NCI-H187 treated with DMSO at 0.1 percent for 48 hours (cell line): ENCODE measurements around the gene S100A16.

Experiments used
- DNase-seq: peaks from one replicate; lab custom pipeline; 2025; lab: John Stamatoyannopoulos, UW

The S100A16 gene

DNA sequence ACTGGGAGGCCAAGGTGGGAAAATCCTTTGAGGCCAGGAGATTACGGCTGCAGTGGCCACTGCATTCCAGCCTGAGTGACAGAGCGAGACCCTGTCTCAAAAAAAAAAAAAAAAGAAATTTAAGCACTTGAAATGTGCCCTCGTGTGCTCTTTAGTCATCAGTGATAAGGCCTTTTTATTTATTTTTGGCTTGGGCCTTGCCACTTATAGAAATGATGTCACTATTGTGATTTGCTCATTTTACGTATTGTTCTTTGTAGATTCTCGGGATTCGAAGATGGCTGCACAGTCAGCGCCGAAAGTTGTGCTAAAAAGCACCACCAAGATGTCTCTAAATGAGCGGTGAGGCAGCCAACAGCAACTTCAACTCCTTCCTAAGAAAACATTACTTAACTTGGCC, 23.4 kb upstream of the S100A16 start:
- no peak for DNase-seq

DNA sequence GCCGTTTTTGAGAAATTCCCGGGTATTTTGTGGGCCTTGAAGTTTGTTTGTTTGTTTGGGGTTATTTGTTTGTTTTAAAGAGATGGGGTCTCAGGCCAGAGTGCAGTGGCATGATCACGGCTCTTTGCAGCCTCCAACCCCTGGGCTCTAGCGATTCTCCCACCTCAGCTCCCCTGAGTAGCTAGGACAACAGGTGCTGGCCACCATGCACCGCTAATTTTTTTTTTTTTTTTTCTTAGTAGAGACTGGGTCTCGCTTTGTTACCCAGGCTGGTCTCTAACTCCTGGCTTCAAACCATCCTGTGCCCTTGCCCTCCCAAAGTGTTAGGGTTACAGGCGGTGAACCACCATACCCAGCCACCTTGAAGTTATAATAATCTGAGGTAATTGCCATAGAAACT, 22.9 kb upstream of the S100A16 start:
- no peak for DNase-seq

DNA sequence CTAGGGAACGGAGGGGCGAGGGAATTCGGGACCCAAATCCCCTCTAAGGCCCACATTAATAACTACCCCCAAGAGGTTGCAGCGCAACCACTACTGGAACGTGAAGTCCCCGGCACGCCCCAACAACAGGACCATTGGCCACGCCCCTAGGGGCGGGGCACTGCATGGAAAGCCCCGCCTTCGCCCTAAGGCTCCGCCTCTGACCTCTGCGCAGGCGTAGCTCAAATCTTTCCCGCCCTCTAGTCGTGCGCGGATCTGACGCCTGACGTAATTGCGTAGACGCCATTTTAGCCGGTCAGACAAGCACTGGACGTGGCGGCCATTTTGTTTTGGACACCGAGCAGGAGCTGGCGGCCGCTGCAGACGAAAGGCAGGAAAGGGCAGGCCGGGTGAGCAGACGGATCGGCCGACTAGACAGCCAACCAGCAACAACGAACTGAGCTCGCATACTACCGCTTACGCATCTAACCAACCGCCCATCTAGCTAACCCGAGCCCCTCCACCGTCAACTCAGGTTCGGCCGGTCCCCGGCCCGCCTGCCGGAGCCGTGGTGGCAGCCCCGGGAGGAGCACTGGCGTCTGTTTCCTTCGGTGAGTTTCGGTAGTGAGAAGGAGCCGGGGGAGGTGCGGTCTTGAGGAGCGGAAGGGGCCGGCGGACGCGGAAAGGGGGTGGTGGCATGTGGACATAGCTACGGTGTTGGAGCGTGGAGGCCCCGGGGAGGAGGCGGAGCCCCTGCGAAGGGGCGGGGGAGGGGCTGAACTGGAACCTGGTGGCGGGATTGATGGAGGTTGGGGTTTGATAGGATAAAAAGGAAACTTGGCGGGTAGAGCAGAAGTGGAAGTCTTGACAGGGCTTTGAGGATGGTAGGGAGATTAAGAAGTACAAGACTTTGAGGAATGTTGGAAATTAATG, 21.1 kb upstream of the S100A16 start, which contains the start of gene CHTOP:
Gene CHTOP, plus strand, starts transcription at position 313 of the 912 bp plus-strand sequence. CDS start 2,523 bp downstream, outside the sequence.
- DNase-seq = peak; percentile 94

DNA sequence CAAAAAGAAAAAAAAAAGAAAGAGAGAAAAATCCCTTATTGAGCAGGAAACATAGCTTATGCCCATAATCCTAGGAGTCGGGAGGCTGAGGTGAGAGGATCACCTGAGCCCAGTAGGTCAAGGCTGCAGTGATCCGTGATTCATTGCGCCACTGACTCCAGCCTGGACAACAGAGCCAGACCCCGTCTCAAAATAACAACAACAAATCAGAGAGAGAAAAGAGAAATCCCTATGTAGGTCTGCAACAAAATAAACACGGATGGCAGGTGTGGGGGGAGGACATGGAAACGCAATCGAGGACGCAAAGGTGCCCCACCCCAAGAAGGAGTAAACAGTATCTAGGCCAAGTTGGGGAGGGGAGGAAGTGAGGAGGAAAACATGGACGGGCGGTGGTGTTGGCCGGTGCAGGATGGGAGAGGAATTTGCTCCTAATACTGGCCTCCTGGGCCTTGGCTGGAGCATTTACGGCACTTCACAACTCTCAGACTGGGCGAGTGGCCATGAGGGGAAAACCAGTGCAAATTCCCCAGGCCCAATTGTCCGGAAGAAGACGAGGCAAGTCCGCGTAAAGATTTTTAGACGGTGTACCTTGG, 20.3 kb upstream of the S100A16 start:
- no peak for DNase-seq

DNA sequence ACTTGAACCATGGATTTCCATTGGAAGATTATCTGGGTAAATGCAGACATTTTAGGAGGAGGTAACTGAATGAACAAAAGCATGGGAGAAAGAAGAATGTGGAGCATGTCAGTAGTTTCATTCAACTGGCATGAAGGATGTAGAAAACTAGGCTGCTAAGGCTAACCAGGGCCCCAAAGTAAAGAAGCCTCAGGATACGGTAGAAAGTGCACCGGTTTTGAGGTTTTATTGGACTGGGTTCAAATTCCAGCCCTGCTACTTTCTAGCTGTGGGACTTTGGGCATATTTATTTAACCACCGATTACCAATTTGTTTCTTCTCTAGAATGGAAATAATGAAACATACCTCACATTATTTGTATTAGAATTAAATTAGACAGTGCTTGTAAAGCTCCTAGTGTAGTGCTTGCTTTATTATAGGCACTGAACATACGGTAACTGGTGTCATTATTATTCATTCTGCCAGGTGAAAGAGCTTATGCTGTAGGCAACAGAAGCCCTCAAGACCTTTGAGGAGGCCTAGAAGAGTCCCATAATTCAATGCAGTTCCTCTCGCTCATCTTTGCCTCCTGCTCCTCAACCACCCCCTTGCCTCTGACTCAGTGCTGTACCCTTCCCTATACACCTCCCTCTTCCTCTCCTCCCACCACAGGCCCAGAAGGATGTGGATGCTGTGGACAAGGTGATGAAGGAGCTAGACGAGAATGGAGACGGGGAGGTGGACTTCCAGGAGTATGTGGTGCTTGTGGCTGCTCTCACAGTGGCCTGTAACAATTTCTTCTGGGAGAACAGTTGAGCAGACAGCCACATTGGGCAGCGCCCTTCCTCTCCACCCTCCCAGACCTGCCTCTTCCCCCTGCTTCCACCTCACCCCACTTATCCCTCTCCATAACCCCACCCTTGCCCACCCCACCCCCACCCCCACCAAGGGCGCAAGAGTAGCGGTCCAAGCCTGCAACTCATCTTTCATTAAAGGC, 18.4 kb upstream of the S100A16 start:
- no peak for DNase-seq

DNA sequence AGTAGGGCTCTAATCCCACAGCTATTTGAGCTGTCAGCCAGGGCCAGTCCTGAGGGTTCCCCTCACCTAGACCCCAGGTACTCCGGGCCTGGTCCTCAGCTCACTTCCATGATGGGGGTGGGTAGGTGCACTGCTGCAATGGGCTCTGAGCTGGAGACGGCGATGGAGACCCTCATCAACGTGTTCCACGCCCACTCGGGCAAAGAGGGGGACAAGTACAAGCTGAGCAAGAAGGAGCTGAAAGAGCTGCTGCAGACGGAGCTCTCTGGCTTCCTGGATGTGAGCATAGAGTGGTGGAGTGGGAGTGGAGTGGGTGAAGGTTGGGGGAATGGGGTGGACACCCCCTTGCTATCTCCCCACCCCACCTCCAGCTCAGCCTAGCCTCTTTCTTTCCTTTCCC, 17.4 kb upstream of the S100A16 start:
- no peak for DNase-seq

DNA sequence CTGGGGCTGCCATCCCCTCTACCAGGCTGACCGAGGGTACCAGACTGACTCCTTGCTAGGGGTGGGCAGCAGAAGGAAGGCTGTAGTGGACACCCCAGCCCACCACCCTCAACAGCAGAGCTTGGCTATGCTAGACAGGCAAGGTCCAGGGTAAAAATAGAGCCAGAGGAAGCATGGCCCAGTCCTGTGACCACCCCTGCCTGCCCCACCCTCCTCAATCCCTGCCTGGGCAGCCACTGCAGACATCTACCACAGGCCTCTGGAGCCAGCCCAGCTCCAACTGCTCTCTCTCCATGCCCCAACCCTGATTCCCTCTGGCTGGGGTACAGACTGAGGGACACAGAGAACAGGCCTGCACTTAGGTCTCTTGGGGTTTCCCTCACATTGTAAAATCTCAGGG, 17.0 kb upstream of the S100A16 start:
- DNase-seq = no peak

DNA sequence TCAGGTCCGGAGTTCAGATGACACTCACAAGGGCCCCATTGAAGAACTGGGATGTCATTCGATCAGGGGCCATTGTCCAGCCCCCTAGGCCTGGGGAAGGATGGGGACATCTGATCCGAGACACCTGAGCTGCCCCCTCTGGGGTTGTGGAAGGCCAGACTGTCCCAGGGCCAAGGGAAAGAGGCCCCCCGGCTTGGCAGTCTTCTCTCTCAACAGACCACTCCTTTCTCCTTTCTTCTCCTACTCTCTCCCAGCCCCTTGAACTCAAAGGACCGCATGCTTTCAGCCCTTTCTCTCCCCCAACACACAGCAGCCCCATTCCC, 16.4 kb upstream of the S100A16 start:
- DNase-seq = no peak

DNA sequence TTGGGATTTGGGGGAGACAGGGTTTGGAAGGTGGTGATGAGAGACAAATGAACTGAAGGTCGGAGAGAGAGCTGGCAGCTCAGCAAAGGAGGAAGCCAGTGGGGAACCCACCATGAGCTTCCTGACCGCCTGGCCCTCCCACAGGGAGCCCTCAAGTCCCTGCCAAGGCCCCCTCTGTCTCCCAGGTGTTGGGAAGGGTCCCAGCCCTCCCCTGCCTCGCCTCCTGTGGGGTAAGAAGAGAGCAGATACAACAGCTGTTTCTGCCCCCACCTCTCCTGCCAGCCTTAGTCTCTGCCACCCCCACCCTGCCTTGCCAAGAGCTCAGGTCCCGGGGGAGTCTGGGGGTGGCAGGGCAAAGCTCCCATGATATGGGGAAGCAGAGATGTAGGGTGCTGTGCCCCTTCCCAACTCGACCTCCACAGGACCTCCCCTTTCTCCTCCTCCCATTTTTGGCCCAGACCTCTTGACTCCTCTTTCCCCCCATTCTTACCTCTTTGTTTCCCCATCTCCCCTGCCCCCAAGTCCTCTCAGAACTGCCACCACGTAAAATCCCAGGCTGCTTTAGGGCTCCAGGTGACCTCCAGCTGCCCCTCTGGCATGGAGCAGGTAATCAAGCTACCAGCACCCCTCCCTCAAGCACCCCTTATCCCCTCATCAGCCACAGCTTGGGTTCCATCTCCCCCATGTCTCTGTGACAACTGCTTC, 15.9 kb upstream of the S100A16 start:
- no peak for DNase-seq

DNA sequence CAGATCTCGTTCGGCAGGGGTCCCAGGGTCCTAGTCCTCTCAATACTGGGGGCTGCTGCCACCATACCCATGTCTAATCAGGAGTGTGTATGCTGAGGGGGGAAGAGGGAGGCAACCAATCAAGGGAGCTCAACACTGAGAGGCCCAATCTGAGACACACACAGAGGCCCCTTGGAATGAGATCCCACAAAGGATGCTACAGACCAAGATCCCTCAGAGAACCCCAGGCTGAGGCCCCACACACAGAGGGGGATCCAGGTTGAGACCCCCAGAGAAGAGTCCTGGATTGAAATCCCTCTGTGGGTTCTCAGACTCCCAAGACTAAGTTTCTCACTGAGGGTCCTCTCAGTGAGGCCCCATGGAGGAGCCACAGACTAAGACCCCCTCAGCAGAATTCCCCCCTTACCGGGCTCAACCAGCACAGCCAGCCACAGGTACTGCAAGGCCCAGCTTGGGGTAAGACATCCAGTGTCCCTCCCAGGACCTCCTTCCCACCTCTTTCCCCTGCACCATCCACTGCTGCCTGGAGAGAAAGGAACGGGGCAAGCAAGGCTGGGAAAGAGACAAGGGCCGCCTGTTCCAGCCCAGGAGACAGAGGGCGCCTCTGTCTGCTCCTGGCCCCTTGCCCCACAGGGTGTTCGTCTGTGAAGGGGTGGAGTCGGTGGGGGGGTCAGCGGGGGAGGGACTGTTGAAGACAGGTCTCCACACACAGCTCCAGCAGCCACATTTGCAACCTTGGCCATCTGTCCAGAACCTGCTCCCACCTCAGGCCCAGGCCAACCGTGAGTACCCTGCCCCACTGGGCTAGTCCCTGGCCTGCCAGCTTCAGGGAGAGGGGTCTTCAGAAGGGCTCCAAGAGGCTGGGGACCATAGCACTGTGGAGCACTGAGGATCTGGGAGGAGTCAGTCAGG, 15.0 kb upstream of the S100A16 start, which contains the start of gene S100A1:
Gene S100A1, plus strand, starts transcription at position 720 of the 912 bp plus-strand sequence. CDS start 2,088 bp downstream, outside the sequence.
- DNase-seq = no peak

DNA sequence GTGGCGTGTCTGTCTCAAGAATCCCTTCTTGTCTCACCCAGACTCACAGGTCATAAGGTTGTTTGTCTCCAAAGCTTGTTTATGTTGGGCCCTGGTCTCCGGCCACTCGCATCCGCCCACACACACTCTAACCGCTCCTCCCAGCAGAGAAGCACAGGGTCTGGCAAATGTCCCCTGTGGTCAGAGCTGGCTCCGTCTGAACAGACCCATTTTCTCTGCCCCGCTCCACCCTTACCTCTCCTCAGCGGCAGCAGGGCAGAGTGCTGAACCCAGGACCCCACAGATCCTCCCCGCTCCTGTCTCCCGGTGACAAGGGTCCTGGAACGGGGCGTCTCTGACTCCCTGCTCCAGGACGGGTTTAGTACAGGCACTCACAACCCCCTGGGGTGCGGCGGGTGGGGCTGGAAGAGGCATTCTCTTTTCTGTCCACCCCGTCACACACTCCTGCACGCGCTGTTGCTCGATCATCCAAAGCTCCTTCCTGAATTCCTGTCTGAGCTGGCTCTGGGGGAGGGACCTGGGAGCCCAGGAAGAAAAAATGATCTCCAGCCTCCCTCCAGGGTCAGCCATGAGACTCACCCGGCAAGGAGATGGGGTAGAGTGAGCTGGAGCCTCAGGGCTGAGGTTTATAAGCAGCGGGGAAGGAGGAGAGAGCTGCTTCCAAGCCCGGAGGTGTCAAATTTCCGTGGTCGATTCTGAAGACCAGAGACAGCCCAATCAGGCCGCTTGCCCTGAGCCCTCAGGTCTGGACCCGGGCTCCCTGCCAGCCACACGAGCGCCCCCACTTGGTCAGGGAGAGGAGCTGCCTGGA, 14.2 kb upstream of the S100A16 start, which contains the start of gene S100A13:
Gene S100A13, minus strand, starts transcription at position 602 of the 811 bp plus-strand sequence. CDS start 1,033 bp downstream, outside the sequence.
- peak; percentile 93 for DNase-seq

DNA sequence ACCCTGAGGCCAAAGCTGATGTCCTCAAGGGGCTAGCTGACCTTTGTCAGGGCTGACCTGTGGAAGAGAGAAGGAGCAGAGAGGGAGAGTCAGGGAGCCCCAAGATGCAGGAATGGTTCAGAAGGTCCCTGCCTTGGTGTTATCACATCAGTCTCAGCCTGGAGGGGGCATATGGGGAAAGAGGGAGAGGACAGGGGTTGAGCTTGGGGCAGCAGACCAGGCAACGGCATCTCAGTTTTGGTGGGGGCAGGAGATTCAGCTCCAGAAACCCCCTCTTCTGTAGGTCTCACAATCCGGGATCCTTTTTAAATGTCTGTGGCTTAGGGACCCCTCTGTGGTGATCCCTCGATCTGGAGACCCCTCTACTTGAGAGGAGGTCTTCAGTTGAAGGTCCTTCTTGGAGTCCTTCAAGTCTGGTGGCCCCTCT, 13.6 kb upstream of the S100A16 start:
- no peak for DNase-seq

DNA sequence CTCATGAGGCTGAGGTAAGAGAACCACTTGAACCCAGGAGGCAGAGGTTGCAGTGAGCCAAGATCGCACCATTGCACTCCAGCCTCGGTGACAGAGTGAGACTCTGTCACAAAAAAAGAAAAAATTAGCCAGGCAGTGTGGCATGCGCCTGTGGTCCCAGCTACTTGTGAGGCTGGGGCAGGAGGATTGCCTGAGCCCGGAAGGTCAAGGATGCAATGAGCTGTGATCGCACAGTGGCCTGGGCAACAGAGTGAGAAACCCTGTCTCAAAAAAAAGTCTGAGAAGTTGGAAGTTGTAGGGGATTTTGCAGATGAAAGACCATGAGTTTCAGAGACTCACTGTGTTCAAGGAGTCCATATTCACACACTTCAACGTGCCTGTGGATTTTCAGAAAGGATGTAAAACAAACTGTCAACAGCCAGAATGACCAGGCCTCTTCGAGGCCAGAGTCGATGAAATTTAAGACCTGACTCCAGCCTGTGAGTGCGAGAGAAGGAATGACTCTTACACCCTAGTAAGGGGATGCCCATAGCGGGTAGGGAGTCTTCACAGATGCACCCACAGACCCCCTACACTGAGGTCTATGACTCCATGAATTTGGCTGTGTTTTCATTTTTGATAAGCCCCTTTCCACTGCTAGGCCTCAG, 12.2 kb upstream of the S100A16 start:
- DNase-seq = no peak

DNA sequence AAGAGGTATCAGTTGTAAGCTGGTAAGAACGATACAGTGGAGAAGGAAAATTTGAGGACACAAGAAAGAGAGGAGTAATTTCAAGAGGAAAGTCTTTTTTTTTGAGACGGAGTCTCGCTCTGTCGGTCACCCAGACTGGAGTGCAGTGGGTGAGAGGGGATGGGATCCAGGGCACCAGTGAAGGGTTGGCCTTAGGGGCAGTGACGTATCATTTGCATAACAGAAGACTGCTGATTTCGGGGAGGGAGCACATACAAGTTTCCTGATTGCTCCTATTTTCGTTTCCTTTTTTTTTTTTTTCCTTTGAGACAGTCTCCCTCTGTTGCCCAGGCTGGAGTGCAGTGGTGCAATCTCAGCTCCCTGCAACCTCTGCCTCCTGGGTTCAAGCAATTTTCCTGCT, 10.2 kb upstream of the S100A16 start:
- DNase-seq = no peak

DNA sequence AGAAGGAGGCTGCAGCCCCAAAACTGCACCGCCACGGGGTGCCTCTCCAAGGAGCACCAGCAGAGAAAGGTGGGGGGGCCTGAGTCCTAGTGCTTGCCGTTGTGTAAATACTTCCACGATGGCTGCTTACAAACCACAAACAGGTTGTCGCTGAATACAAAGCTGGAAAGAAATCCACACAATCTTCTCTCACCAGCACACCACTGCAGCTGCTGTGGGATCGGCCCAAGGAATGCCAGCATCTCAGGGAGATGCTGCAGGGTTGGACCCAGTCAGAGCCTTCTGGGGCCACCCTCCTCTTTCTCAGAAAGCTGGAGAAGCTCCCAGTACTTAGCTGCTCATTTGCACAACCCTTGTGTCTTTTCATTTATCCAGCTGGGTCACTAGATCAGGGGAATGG, 6.2 kb upstream of the S100A16 start:
- DNase-seq = no peak

DNA sequence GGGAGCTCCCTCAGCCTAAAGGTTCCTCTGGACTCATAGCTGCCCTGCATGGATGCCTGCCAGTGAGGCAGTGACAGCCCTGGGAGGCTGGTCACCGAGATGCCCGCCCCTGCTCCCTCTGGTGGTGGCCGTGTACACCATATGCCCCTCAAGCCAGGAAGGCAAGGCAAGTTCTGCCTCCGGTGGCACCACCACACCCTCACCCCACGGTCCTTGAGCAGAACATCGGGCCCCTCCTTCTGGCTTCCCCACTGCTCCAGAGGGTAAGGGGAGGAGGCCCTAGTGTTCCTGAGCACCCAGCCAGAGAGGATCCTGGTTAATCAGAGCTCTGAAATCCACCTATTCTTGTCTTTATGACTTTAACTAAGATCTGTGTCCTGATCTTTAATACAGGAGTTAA, 4.7 kb upstream of the S100A16 start:
- DNase-seq = no peak

DNA sequence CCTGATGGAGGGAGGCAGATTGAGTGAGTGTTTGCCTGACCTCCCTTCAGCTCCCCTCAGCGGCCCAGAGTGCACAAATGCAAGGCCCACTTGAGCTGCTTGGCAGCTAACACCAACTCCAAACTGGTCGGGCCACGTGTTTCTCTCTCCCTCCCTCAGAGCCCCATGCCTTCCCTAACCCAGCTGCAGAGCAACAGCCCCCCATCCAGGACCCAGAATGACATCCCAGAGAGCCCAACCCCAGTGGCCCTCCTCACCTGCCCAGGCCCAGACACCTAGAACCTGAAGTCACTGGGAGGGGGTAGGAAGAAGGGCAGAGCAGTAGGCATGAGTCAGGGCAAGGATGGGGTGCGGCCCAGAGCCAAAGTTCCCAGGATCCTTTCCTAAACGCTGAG, 4.0 kb upstream of the S100A16 start:
- no peak for DNase-seq

DNA sequence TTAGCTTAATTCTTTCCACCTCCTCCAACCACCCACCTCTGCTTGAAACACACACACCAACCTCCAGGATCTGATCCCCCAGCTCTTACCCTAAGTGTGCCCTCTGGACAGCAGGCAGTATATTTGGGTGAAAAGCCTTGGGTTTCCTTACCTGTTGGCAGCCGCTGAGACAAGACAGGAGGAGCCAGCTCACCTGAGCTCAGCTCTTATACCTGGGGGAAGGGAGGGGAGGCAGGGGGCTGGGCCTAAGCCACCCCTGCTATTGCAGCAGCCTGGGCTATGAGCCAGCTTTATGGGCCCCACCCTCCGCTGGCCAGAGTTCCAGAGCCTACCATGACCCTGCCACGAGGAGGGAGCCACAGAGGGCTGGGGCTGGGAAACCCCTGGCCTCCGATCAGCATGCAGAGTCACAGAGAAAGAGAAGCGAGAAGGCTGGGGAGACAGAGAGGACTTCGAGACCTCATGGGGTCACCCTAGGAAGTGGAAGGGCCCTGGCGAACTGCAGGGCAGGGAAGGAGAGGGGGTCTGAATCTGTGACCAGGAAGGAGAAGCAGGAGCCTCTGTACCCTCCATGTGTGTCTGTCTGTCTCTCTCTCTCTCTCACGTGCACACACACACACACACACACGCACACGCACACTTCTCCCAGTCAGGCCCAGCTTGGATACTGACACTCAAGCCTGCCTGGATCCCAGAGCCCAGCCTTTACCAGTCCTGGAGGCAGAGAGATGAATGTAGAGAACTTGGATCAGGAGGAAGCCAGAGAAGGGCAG, 3.4 kb upstream of the S100A16 start, which contains the start of gene S100A14:
Gene S100A14, minus strand, starts transcription at position 182 of the 773 bp plus-strand sequence. CDS start 467 bp downstream, outside the sequence.
- no peak for DNase-seq
